Activated CD4-positive, alpha-beta T cell treated with anti-CD3 and anti-CD28 coated beads for 36 hours (primary cell): ENCODE measurements around the gene UBL7. TPM values are rescaled to one million over a fixed set of nuclear protein-coding genes. Genes with fewer than 3 reads are reported as not detected.

Experiments used
- ATAC-seq: fragments of 200-7000 bp; cut with Tn5 transposase; one replicate; pipeline ENCODE4 v1.10.0; 2021; ENCODE audit warnings: mild to moderate bottlenecking, moderate library complexity
- CTCF ChIA-PET: fragments of 350-600 bp; sonication (Branson Sonifier 250); formaldehyde crosslinking; loops from one replicate; lab custom pipeline; 2021; ENCODE audit warnings: antibody characterized with exemption; lab: Charles Lee
- POLR2A ChIA-PET: fragments of 350-600 bp; sonication (Branson Sonifier 250); formaldehyde crosslinking; loops from one replicate; lab custom pipeline; 2021; ENCODE audit warnings: antibody characterized with exemption, inconsistent platforms; lab: Charles Lee
- DNase-seq: peaks from one replicate; pipeline ENCODE4 v3.0.0-alpha.2; 2020
- H3K27ac Mint-ChIP-seq: one replicate; pipeline ENCODE4 v1.8.0; 2021; ENCODE audit warnings: mixed read lengths
- H3K27me3 Mint-ChIP-seq: one replicate; pipeline ENCODE4 v1.8.0; 2021; ENCODE audit warnings: mixed read lengths
- H3K36me3 Mint-ChIP-seq: one replicate; pipeline ENCODE4 v1.8.0; 2021; ENCODE audit warnings: low read depth, mixed read lengths
- H3K4me1 Mint-ChIP-seq: one replicate; pipeline ENCODE4 v1.8.0; 2021; ENCODE audit warnings: mixed read lengths
- H3K4me3 Mint-ChIP-seq: one replicate; pipeline ENCODE4 v1.8.0; 2021; ENCODE audit warnings: mild to moderate bottlenecking, moderate library complexity, mixed read lengths
- H3K9me3 Mint-ChIP-seq: one replicate; pipeline ENCODE4 v1.8.0; 2021; ENCODE audit warnings: low read depth, mixed read lengths
- intact Hi-C, 2 experiments: fragments of 100-400 bp; cut with DNase I in 1 of 2; cut with micrococcal nuclease in 1 of 2; formaldehyde crosslinking; loops; one replicate each; pipeline versions ENCODE4 v1.14.2 to v1.15.1; 2022 to 2024; cut with DNase I, micrococcal nuclease
- total RNA-seq, 2 experiments: library from RNA; stranded (reverse); gene quantifications; one replicate each; pipeline ENCODE4 v1.2.3, GENCODE V29; 2021

The UBL7 gene
- total RNA-seq, 2 experiments from 2014 or later, result 47.5 to 48.6 TPM

DNA sequence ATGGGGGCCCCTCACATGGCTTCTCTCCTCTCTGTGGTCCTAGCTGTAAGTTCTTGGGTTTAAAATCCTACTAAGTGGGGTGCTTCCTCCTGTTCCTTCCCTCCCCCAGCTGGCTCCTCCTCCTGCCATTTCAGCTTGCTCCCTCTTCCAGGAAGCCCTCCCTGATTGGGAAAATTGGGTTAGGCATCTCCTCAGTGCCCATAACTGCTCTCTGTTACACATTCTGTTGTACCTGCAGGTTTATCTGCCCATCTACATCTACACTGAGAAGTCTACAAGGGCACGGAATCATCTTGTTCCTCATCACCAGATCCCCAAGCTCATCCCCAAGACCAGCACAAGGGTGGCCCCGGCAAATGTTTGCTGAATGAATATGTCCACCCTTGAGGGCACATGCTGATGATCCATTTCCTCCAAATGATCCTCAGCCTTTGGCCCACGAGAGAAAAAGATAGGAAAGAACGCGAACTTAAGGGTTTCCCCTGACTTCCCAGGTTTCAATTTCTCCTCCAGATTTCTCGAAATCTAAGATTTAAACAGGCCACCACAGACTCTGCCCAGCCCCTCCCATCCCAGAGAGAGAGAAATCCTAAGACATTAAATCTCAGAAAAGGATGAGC is 31.1 kb downstream of the UBL7 start:
- peaks cover 55% of the 10 kb centered on the region for H3K36me3 Mint-ChIP-seq
- ATAC-seq (no peak), DNase-seq (no peak)
- ChIA-PET CTCF (interaction anchor here (0.9 to 2.2 kb wide), 3 partner anchors 9 to 54 kb away, joined by 3 to 7 read pairs (median 6); no protein-coding TSS in a partner anchor), POLR2A (no interaction called here)
- intact Hi-C loops, result loop anchor here in 1 of 2 experiments (10.0 kb wide), 1 partner anchor 115 kb away; the partner anchor contains the start of gene ARID3B
- peak overlapping the region; percentile 3 for H3K27ac Mint-ChIP-seq
- H3K27me3 Mint-ChIP-seq, result no peaks in the 10 kb centered on the region
- peaks cover 63% of the 10 kb centered on the region for H3K4me1 Mint-ChIP-seq
- H3K9me3 Mint-ChIP-seq, result no peaks in the 10 kb centered on the region
- H3K4me3 Mint-ChIP-seq, result peak overlapping the region; percentile 83

DNA sequence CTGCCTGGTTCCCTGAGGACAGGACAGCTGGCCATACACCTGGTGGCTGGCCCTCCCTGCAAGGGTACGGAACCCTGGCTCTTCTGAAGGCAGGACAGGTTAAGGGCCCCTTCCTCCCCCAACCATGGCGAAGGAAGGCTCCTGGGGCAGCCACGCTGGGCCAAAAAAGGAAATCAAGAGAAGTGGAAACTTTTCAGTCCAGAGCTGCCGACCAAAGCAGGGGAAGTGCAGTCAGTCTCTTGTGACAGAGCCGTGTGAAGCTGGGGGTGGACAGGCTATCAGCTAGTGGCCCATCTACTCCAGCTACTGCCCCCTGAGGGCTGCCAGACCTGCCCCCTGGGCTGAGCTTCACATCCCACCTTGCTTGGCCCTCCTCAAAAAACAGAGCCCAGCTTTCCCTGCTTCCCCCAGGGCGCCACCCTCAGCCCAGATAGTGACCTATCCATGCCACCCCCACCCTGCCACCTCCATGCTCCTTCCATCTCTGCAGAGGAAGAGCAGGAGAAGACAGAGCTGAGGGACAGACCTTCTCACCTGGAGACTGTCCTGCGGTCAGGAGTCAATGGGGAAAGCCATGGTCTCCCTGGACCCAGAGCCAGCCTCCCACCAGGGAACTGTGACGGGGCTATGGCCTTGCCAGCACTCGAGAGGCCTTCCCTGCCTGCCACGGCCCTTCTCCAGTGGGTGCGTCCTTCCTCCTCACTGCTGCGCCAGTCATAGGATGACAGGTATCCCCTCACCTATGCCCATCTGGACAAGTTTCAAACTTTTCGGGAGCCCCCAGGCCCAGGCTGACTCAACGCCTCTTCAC is 31.8 kb downstream of the UBL7 start:
- Mint-ChIP-seq H3K9me3 (no peaks in the 10 kb centered on the region), H3K4me1 (peaks cover 60% of the 10 kb centered on the region), H3K27me3 (no peaks in the 10 kb centered on the region), H3K36me3 (peaks cover 55% of the 10 kb centered on the region), H3K27ac (peak overlapping the region; percentile 32), H3K4me3 (peak overlapping the region; percentile 83)
- ChIA-PET CTCF (interaction anchor here (0.7 to 2.2 kb wide), 5 partner anchors 9 to 53 kb away, joined by 3 to 7 read pairs (median 6); no protein-coding TSS in a partner anchor), POLR2A (no interaction called here)
- DNase-seq (no peak), ATAC-seq (no peak)
- intact Hi-C loops, result no loop called here

DNA sequence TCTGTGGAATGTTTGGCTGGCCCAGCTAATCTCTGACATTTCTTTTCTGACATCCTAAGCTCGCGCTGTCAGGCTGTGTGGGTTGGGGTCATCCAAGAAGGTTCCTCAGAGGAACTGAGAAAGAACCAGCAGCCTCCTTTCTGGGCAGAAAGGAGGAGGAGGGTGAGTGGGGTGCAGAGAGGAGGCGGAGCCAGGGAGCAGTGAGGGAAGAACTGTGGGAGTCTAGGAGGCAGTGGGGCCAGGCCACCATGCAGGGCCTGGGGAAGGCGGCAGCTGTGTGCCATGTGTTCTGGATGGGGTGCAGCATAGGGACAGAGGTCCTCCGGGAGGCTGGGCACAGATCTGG is 32.5 kb downstream of the UBL7 start:
- intact Hi-C loops, result no loop called here
- no peak for ATAC-seq
- peaks cover 65% of the 10 kb centered on the region for H3K4me1 Mint-ChIP-seq
- H3K36me3 Mint-ChIP-seq, result peaks cover 59% of the 10 kb centered on the region
- H3K27me3 Mint-ChIP-seq, result no peaks in the 10 kb centered on the region
- H3K27ac Mint-ChIP-seq, result peak overlapping the region; percentile 67
- POLR2A ChIA-PET, result no interaction called here
- no peak for DNase-seq
- CTCF ChIA-PET, result interaction anchor here (0.6 to 1.5 kb wide), 5 partner anchors 11 to 132 kb away, joined by 3 to 7 read pairs (median 4); no protein-coding TSS in a partner anchor
- H3K9me3 Mint-ChIP-seq, result no peaks in the 10 kb centered on the region
- no peak overlapping the region for H3K4me3 Mint-ChIP-seq

DNA sequence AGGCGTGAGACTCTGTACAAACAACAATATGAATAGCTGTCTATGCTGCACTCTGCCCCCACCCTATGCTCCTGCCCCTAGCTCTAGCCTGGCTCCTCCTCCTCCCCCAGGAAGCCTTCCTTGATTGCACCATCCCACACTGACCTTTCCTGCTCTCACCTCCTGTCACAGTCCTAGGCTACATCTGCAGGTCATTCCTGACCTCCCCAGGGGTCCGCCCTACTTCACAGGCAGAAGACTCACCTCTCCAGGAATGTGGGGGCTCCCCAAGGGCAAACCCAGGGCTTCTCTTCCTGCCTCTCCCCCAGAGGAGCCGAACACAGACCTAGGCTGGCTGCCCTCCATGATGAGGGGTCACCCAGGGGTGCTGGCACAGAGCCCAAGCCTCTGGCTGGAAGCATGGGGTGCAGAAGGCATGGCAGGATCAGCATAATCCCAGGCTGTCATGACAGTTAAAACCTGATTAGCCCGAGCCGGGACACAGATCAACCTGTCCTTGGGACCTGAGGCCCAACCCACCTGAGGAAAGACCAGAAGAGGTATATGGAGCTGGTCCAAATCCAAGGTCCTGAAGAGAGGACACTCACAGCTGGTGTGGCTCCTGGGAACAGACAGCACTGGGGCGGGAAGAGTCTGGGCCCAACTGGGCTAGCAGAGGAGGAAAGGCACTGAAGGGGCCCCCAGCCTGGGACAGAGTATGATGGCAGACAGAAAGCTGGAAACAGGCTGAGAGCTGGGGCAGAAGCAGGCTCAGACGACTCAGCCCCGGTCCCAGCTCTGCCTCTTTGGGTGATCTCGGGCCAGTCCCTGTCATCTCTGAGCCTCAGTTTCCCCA is 33.1 kb downstream of the UBL7 start:
- no peak for DNase-seq
- peaks cover 59% of the 10 kb centered on the region for H3K36me3 Mint-ChIP-seq
- H3K4me1 Mint-ChIP-seq, result peaks cover 66% of the 10 kb centered on the region
- H3K27me3 Mint-ChIP-seq, result no peaks in the 10 kb centered on the region
- H3K9me3 Mint-ChIP-seq, result no peaks in the 10 kb centered on the region
- ChIA-PET CTCF (interaction anchor here (0.6 to 1.5 kb wide), 8 partner anchors 12 to 132 kb away, joined by 3 to 7 read pairs (median 4); no protein-coding TSS in a partner anchor), POLR2A (no interaction called here)
- intact Hi-C loops, result no loop called here
- ATAC-seq, result no peak
- no peak overlapping the region for H3K4me3 Mint-ChIP-seq
- H3K27ac Mint-ChIP-seq, result no peak overlapping the region

DNA sequence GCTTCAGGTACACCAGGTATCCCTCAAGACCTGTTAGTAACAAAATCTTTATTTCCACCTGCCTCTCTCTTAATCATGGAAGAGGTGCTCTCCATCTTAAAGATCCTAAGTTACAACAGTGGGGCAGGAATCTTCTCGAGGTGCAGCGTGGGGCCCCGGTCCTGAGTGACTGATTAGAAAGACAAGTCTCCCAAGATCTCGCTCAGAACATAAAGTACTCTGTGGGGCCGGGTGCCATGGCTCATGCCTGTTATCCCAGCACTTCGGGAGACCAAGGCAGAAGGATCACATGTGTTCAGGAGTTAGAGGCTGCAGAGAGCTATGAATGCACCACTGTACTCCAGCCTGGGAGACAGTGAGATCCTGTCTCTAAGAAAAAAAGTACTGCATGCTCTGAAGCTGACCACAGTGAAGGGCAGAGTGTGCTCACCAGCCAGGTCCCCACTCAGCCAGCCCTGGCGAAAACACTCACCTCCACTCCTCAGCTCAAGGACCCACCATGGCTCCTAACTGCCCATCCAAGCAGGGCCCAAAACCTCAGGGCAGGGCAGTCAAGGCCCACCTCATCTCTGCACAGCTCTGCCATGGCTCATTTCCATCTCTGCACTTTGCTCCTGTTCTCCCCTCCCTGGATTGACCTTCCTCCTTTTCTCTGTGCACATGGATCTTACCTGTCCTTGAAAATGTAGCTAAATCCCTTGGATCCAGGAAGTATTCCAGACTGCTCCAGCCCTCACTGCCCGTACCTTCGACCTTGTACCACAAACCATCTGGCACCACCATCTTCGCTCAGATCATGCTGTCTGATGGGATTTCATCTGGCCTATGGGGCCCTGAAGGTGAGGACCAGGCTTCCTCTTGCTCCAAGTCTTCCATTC is 34.3 kb downstream of the UBL7 start:
- no peaks in the 10 kb centered on the region for H3K9me3 Mint-ChIP-seq
- H3K27me3 Mint-ChIP-seq, result no peaks in the 10 kb centered on the region
- H3K4me3 Mint-ChIP-seq, result peak overlapping the region; percentile 28
- H3K36me3 Mint-ChIP-seq, result peaks cover 49% of the 10 kb centered on the region
- intact Hi-C loops, result no loop called here
- peaks cover 63% of the 10 kb centered on the region for H3K4me1 Mint-ChIP-seq
- DNase-seq (no peak), ATAC-seq (no peak)
- H3K27ac Mint-ChIP-seq, result no peak overlapping the region
- POLR2A ChIA-PET, result no interaction called here
- CTCF ChIA-PET, result interaction anchor here (0.6 to 1.5 kb wide), 6 partner anchors 16 to 51 kb away, joined by 3 to 5 read pairs (median 4); no protein-coding TSS in a partner anchor

DNA sequence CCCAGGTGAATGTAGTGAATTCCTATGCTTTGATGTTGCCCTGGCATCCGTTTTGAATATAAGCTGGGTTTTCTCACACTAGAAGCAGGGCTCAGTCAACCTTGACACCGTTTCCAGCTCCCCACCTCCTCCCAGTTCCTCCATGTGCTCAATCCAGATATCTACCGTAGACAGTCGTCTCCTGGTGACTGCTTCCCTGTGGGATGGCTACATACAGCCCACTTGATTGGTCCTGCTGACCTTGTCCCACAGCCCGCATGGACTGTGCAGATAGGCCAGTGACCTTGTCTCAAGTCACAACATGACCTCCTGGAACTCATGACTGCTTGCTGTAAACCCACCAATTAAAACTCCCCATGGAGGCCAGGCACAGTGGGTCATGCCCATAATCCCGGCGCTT is 35.3 kb downstream of the UBL7 start:
- no peak for ATAC-seq
- peaks cover 58% of the 10 kb centered on the region for H3K4me1 Mint-ChIP-seq
- DNase-seq, result no peak

DNA sequence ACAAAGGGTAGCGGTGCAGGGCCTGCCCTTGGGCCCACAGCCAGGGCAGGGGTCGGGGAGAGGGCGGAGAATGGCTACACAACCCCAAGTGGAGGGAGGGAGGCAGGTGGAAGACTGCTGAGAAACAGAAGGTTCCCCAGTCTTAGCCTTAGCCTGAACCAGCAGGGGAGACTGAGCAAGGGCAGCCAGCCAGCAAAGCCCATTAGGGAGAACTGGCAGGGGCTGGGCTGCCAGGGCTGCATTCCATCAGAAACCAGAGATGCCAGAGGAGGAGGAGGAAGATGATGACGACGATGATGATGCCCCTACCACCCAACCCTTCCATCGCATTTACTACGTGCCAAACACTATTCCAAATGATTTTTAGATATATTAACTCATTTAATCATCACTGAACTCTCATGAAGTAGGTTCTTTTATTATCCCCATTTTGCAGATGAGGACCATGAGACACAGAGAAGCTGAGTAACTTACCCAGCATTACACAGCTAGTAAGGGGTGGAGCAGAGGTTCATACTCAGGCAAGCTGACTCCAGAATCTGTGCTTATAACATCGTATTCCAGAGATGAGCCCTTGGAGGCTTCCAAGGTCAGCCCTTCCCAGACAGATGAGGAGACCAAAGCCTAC is 35.9 kb downstream of the UBL7 start:
- H3K4me1 Mint-ChIP-seq, result peaks cover 55% of the 10 kb centered on the region
- no peak for ATAC-seq
- CTCF ChIA-PET, result no interaction called here

More for the DNA sequence above, 35.3 kb downstream of the UBL7 start:
- H3K27me3 Mint-ChIP-seq, result no peaks in the 10 kb centered on the region
- ChIA-PET CTCF (interaction anchor here (0.6 kb wide), 1 partner anchor 97 kb away, joined by 3 read pairs; no protein-coding TSS in a partner anchor), POLR2A (no interaction called here)
- no peak overlapping the region for H3K4me3 Mint-ChIP-seq
- peaks cover 42% of the 10 kb centered on the region for H3K36me3 Mint-ChIP-seq
- H3K9me3 Mint-ChIP-seq, result no peaks in the 10 kb centered on the region
- intact Hi-C loops, result no loop called here
- H3K27ac Mint-ChIP-seq, result no peak overlapping the region

DNA sequence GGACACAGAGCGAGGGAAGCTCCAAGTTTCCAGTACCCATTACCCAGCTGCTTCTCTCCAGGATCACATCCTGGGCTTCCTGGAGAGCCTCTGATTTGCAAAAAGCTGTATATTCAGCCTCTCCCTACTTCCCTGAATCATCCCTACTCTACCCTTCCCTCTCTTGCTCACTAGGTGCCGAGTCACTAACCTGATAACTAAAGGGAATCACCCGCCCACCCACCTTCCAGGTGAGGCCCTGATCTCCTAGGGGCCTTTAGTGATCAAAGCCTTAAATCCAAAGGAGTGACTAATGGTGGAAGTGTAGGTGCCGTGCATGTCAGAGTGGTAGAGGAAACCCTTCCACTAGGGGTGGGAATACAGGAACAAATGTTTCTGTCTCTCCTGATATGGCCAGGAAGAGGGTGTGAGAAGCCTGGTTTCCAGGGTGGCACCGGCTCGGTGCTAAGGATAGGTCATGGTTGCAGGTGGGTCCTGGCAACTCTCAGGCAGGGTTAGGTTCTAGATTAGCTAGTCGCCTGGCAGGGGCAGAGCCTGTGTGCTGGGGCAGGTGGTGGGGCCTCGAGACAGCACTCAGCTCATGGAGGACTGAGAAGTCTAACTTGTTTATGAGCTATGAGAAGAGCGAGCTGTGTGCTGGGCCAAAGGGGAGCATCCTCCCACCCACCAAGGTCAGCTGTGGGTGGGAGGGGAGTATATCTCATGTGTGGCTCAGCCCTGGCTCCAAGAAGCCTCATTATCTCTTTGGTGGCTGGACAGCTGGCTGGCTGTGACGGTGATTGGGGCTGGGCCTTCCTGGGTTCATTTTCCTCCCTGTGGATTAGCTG is 37.3 kb downstream of the UBL7 start:
- peak overlapping the region; percentile 59 for H3K27ac Mint-ChIP-seq
- DNase-seq (no peak), ATAC-seq (no peak)
- H3K27me3 Mint-ChIP-seq, result no peaks in the 10 kb centered on the region
- no peak overlapping the region for H3K4me3 Mint-ChIP-seq
- H3K36me3 Mint-ChIP-seq, result peaks cover 36% of the 10 kb centered on the region
- POLR2A ChIA-PET, result no interaction called here
- peaks cover 48% of the 10 kb centered on the region for H3K4me1 Mint-ChIP-seq
- intact Hi-C loops, result no loop called here
- CTCF ChIA-PET, result interaction anchor here (0.6 to 1.1 kb wide), 3 partner anchors 16 to 48 kb away, joined by 3 read pairs; no protein-coding TSS in a partner anchor
- H3K9me3 Mint-ChIP-seq, result no peaks in the 10 kb centered on the region

More for the DNA sequence above, 35.9 kb downstream of the UBL7 start:
- no peak for DNase-seq
- Mint-ChIP-seq H3K4me3 (no peak overlapping the region), H3K9me3 (no peaks in the 10 kb centered on the region), H3K36me3 (peaks cover 39% of the 10 kb centered on the region), H3K27ac (no peak overlapping the region), H3K27me3 (no peaks in the 10 kb centered on the region)
- POLR2A ChIA-PET, result no interaction called here
- intact Hi-C loops, result no loop called here

DNA sequence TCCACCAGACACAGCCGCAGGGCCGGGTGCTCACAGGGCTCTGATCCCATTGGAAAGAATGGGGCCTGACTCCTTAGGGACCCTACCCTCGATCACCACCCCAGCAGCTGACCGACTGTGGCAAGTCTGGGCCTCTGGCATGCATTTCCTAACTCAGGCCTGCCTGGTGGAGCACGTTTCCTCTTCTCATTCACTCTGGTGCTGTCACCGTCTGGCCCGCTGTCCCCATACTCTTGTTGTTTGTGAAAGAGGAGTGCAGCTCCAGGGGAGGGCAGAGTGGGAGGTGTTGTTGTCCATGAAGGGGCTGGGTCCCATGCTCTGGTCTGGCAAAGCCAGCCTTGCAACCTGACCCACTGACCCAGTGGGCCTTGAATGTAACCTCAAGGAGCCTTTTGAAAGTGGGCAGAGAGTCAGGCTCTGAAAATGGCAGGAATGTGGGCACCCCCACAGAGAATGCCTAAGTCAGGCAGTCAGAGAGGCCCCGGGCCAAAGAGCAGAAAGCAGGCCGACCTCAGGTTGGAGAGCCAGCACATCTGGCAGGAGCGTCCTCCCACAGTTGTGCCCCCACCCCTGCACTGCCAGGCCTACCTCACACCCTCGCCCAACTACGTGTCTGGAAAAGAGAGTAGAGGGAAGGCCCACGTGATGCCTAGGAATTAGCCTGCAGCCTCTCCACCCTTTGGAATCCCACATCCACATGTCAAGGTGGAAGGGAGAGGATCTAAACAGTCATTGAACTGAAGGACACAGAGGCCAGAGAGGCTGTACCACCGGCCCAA is 38.1 kb downstream of the UBL7 start:
- Mint-ChIP-seq H3K9me3 (no peaks in the 10 kb centered on the region), H3K4me3 (no peak overlapping the region), H3K27ac (no peak overlapping the region), H3K27me3 (no peaks in the 10 kb centered on the region), H3K4me1 (peaks cover 40% of the 10 kb centered on the region), H3K36me3 (peaks cover 31% of the 10 kb centered on the region)
- DNase-seq (no peak), ATAC-seq (no peak)
- CTCF ChIA-PET, result interaction anchor here (0.6 to 1.1 kb wide), 2 partner anchors 39 to 47 kb away, joined by 3 read pairs; no protein-coding TSS in a partner anchor
- POLR2A ChIA-PET, result no interaction called here
- intact Hi-C loops, result no loop called here
